Fibroblast of the aortic adventitia (primary cell): ENCODE data around the gene CALR3. TPM values are rescaled to one million over a fixed set of nuclear protein-coding genes. Genes with fewer than 3 reads are reported as not detected.

Experiments
- DNase-seq: peaks from one replicate; pipeline ENCODE4 v3.0.0-alpha.2; 2010; ENCODE audit warnings: low read depth
- H3K4me3 ChIP-seq: 2 replicates; pipeline ENCODE4 v1.5.1; 2011; ENCODE audit warnings: low read depth, mild to moderate bottlenecking, control low read depth, low read length, moderate library complexity
- total RNA-seq: library from RNA; depleted of rRNA; stranded (reverse); fragments of >200 nt; gene quantifications from 2 replicates; pipeline ENCODE4 v1.2.3, GENCODE V29; 2012; ENCODE audit warnings: low replicate concordance
- TF ChIP-seq, protein P1 (sequence below): IDR thresholded peaks from 2 replicates; pipeline ENCODE4 v1.5.1; 2011; ENCODE audit warnings: mild to moderate bottlenecking, low read length, control low read depth, inconsistent platforms; ENCODE audit not compliant: insufficient read depth

The CALR3 gene
- total RNA-seq, 1 donor: not detected

DNA sequence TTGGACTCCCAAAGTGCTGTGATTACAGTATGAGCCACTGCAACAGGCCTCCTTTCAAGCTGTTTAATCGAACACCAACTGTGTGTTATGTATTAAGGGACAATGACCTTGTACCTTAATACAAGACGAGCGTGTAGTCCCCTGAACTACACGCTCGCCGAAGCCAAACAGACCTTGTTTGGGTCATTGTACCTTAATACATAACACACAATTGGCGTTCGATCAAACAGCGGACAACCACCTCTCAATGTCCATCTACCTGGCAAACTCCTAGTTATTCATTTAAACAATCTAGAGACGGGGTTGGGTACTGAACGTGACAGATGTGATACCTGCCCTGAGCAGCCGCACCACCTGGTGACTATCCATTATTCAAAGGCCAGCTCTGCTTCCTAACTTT lies 45.0 kb upstream of the CALR3 start:
- H3K4me3 ChIP-seq: peak overlapping the region; percentile 93
- DNase-seq: no peak
- TF ChIP-seq, protein P1, sequence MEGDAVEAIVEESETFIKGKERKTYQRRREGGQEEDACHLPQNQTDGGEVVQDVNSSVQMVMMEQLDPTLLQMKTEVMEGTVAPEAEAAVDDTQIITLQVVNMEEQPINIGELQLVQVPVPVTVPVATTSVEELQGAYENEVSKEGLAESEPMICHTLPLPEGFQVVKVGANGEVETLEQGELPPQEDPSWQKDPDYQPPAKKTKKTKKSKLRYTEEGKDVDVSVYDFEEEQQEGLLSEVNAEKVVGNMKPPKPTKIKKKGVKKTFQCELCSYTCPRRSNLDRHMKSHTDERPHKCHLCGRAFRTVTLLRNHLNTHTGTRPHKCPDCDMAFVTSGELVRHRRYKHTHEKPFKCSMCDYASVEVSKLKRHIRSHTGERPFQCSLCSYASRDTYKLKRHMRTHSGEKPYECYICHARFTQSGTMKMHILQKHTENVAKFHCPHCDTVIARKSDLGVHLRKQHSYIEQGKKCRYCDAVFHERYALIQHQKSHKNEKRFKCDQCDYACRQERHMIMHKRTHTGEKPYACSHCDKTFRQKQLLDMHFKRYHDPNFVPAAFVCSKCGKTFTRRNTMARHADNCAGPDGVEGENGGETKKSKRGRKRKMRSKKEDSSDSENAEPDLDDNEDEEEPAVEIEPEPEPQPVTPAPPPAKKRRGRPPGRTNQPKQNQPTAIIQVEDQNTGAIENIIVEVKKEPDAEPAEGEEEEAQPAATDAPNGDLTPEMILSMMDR: no peak

DNA sequence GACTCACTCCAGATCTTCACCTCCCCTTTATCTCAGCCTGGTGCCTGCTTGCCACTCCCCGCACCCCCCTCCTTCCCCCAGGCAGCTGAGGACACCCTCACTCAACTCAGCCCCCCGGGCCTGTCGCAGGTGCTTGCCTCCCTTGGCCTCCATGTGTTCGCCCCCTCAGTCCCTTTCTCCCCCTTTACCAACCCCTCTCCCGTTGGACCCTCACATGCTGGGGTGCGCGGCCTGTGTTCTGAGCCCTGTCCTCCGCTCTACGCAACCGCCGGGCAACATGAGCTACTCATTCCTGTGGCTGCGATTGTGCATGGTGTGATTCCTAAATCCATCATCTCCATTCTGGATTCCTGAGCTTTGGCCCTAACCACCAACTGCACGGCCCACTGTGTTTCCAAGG lies 41.1 kb upstream of the CALR3 start:
- TF ChIP-seq, protein P1: no peak
- H3K4me3 ChIP-seq: no peak overlapping the region
- no peak for DNase-seq

DNA sequence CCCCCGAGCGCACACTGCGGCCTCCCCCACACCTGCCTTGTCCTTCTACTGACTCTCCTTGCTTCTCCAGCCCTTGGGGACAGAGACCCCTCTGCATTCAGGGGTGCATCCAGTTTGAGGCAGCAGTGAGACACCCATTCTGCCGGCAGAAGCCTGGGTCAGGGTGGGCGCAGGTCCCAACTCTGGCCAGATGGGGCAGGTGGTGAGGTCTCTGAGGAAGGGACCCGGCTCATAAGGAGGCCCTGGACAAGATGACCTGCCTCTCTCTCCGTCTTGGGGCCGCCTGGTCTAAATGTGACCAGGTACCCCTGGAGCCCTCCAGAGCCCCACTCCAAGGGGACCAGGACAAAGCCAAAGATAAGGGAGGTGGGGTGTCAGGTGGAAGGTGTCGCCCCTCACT lies 40.2 kb upstream of the CALR3 start:
- TF ChIP-seq, protein P1: no peak
- DNase-seq: no peak
- no peak overlapping the region for H3K4me3 ChIP-seq

DNA sequence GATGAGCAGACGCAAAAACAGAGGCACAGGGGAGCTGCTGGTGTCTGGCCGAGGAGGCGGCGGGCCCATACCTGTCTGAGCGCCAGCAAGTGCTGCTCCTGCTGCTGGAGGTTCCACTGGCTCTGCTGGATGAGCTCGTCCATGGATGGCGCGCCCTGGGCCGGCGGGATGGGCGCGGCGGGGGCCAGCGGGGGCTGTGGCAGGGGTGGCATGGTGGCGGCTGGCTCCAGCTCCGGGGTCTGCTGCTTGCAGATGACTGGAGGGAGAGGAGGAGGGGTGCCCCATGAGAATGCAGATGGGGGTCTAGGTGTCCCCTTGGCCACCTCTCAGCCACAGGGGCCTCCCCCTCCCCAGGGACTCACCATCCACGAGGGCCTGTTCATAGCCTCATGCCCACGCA lies 39.4 kb upstream of the CALR3 start:
- TF ChIP-seq, protein P1: no peak
- no peak overlapping the region for H3K4me3 ChIP-seq
- DNase-seq: no peak

DNA sequence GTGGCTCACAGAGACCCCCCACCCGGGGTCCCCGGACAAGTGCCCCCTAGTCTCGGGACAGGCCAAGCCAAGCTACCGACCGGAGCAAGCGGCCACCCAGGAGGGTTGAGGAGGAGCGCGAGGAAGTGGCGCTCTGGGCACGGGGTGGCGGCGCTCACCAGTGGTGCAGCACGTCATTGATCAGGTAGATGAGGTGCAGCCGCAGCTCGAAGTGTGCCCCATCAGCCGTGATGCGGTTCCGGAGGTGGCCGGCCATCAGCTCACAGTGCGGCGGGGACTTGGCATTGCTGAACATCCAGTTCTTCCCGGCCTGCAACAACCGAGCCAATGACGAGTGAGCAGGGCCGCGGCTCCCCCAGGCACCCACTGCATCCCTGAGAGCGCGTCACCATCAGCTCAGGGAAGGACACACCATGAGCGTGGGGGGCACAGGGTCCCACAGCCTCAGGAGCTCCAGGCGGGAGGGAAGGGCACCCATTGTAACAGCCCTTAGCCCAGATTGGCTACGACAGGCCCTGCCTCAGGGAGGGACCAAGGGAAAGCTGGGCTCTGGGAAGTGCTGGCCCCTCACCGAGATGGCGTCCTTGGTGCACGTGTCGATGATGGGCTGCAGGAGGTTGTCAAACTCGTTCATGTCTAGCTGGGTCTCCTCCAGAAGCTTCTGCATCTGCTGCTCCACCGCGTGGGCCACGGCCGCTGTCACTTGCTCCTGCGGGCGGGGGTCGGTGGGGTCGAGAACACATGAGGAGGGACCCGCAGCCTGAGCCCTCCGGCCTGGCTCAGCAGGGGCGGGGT lies 36.7 kb upstream of the CALR3 start:
- TF ChIP-seq, protein P1: no peak
- no peak overlapping the region for H3K4me3 ChIP-seq
- DNase-seq: no peak

DNA sequence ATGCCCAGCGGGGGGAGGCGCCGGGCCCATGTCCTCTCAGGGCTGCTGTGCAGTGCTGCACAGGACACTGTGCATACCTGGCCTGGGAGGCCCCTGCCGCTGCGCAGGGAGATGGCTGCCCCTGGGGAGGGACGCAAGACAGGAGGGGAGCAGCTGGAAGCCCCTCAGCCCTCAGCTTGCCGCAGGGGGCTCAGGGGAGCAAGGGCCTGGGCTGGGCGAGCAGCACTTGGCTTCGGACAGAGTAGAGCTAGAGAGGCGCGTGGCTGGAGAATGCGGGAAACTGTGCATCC lies 35.4 kb upstream of the CALR3 start:
- TF ChIP-seq, protein P1: no peak
- DNase-seq: no peak
- H3K4me3 ChIP-seq: no peak overlapping the region
